GM12891 (cell line): ENCODE measurements around the gene HELZ2.

ENCODE experiments used
- POLR2A ChIP-seq: IDR thresholded peaks from 2 replicates; pipeline ENCODE4 v1.6.1; 2011; ENCODE audit warnings: low read depth, low read length, control low read depth
- POLR2AphosphoS5 ChIP-seq: IDR thresholded peaks from 2 replicates; pipeline ENCODE4 v1.6.1; 2011; ENCODE audit warnings: low read depth, low read length, control low read depth
- TAF1 ChIP-seq: IDR thresholded peaks from 2 replicates; pipeline ENCODE4 v1.6.1; 2011; ENCODE audit warnings: low read depth, low read length, control low read depth

GRCh38 chr20:63541371-63541770 is 32.7 kb downstream of the HELZ2 start:
- no peak for TF ChIP-seq POLR2A
- no peak for TF ChIP-seq POLR2AphosphoS5
- TF ChIP-seq TAF1 = no peak
